ENCODE measurements around the gene SCAANT1.

Gene SCAANT1

DNA sequence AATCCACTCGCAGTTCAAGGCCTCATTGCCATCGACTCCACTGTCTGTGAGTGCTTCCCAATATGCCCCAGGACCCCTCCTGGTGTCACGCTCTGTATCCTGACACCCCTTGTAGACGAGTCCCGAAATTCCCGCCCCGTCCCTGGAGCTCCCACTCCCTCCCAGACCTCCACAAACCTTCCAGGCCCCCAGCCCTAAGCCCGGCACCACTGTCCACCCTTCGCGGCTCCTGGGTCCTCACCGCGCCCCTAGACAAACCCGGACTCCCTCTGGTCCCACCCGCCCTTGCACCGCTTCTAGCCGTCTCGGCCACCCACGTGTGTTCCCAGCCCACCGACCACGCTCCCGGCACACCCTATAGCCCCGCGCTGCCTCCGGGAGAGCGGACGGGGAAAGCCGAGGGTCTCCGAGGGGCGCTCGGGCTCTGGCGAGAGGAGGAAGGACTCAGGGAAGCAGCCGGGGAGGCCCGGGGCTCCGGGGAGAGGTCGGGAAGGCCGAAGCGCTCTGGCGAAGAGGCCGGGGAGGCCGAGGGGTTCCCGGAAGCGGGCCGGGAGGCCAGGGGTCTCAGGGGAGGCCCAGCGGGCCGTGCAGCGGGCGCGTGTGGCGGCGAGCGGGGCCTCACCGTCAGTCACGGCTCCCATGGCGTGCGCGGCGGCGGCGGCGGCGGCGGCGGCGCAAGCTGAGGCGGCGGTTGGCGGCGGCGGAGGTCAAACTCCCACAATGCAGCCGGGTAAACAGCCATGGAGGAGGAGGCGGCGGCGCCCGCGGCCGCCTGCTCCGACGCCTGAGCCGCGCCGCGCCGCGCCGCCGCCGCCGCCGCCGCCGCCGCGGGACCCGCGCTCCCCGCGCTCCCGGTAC, 48.8 kb downstream of the SCAANT1 start, which contains the start of the genes ATXN7 and THOC7:
Gene ATXN7, plus strand, starts transcription at position 718 of the 858 bp plus-strand sequence. CDS start 48,732 bp downstream, outside the sequence.
Gene THOC7, minus strand, starts transcription at position 656 of the 858 bp plus-strand sequence. Its CDS starts 15 bp downstream, at position 641.
- peak; percentile 35 to 43 (median 43) for DNase-seq (ENCODE audit: low read depth in 3 of 3)

DNA sequence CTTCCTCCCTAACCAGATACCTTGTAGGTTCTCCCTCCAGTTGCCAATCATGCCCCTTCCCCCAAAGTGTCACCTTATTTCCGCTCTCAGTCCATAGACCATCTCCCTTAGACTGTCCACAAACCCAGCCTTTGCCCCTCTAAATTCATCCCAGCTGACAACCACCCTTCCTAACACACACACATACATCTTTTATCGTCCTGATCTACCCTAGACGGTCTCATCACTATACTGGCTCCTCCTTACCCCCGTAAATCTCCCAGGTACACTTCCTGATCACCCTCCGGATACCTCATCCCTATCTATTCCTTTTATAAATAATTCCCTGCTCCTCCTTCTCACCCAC, 49.4 kb downstream of the SCAANT1 start:
- DNase-seq (ENCODE audit: low read depth in 3 of 3): no peak
